ACC112 (cell line): ENCODE results near the gene CCDC85A.

Experiments
- H2AFZ ChIP-seq: fragments of 200-600 bp; sonication (generic); one replicate; pipeline ENCODE4 v1.6.0; 2017; ENCODE audit warnings: antibody characterized with exemption, low read length; ENCODE audit not compliant: unreplicated experiment
- H3K27ac ChIP-seq: fragments of 200-600 bp; sonication (generic); 2 replicates; pipeline ENCODE4 v1.5.1; 2014; ENCODE audit warnings: low read depth, mild to moderate bottlenecking, antibody characterized with exemption, low read length, moderate library complexity
- H3K27me3 ChIP-seq: fragments of 200-600 bp; sonication (generic); 2 replicates; pipeline ENCODE4 v1.6.1; 2014; ENCODE audit warnings: mild to moderate bottlenecking, antibody characterized with exemption, low read length, moderate library complexity, mixed read lengths; ENCODE audit not compliant: insufficient read depth
- H3K36me3 ChIP-seq: fragments of 200-600 bp; sonication (generic); 2 replicates; pipeline ENCODE4 v1.6.1; 2016; ENCODE audit warnings: mild to moderate bottlenecking, antibody characterized with exemption, low read length, moderate library complexity, mixed read lengths; ENCODE audit not compliant: insufficient read depth
- H3K4me1 ChIP-seq: fragments of 200-600 bp; sonication (generic); one replicate; pipeline ENCODE4 v1.6.1; 2016; ENCODE audit warnings: low read length, mixed read lengths; ENCODE audit not compliant: insufficient read depth, unreplicated experiment, control insufficient read depth
- H3K4me3 ChIP-seq: fragments of 200-600 bp; sonication (generic); 2 replicates; pipeline ENCODE4 v1.5.1; 2014; ENCODE audit warnings: mild to moderate bottlenecking, low read depth, low read length
- H3K79me2 ChIP-seq: fragments of 200-600 bp; sonication (generic); one replicate; pipeline ENCODE4 v1.6.0; 2016; ENCODE audit warnings: low read length; ENCODE audit not compliant: control insufficient read depth, unreplicated experiment, insufficient read depth

The CCDC85A gene

DNA sequence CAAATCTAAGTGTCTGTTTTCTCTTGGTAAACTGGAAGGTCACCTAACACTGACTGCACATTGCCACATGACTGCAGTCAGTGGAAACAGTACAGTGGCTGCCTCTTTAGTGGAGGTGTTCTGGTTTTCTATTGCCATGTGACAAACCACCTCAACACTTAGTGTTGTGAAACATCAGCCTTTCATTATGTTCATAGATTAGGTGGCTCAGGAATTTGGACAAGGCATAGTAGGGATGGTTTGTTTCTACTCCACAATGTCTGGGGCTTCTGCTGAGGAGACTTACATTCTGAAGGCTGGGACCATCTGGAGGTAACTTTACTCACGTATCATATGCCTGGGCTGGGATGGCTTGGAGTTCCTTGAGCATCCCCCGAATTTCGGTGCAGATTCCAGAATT, 26.5 kb downstream of the CCDC85A start:
- no peak overlapping the region for H3K4me3 ChIP-seq
- H2AFZ ChIP-seq: no peak overlapping the region
- H3K27ac ChIP-seq: no peak overlapping the region
- H3K79me2 ChIP-seq: no peaks in the 10 kb centered on the region
- peaks cover 5% of the 10 kb centered on the region for H3K4me1 ChIP-seq
- no peaks in the 10 kb centered on the region for H3K27me3 ChIP-seq
- peaks cover 3% of the 10 kb centered on the region; the same call in 1 of the 2 replicates for H3K36me3 ChIP-seq

GRCh38 chr2:56211048-56211447, 27.3 kb downstream of the CCDC85A start:
- H3K4me3 ChIP-seq: no peak overlapping the region
- no peaks in the 10 kb centered on the region for H3K36me3 ChIP-seq
- no peaks in the 10 kb centered on the region for H3K79me2 ChIP-seq
- H2AFZ ChIP-seq: no peak overlapping the region
- peaks cover 5% of the 10 kb centered on the region for H3K4me1 ChIP-seq
- H3K27ac ChIP-seq: no peak overlapping the region
- no peaks in the 10 kb centered on the region for H3K27me3 ChIP-seq

DNA sequence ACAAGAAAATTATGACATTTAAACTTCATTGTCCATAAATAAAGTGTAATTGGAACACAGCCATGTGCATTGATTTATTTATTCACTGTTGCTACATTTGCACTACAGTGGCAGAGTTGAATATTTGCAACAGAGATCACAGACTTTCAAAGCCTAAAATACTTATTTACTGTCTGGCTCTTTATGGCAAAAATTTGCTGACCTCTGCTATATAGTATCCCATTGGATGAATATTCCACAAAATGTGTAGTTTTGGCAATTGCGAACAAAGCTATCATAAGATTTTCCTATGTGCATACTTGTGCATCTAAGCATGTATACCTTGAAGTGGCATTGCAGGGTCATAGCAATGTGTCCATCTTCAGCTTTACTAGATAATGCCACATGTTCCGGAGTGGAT, 32.1 kb downstream of the CCDC85A start:
- no peaks in the 10 kb centered on the region for H3K27me3 ChIP-seq
- H3K4me1 ChIP-seq: no peaks in the 10 kb centered on the region
- no peak overlapping the region for H2AFZ ChIP-seq
- H3K4me3 ChIP-seq: no peak overlapping the region
- no peaks in the 10 kb centered on the region for H3K79me2 ChIP-seq
- no peak overlapping the region for H3K27ac ChIP-seq
- no peaks in the 10 kb centered on the region for H3K36me3 ChIP-seq

GRCh38 chr2:56217106-56217505, 33.3 kb downstream of the CCDC85A start:
- no peaks in the 10 kb centered on the region for H3K36me3 ChIP-seq
- H3K27me3 ChIP-seq: no peaks in the 10 kb centered on the region
- H3K4me3 ChIP-seq: no peak overlapping the region
- H3K79me2 ChIP-seq: no peaks in the 10 kb centered on the region
- no peak overlapping the region for H3K27ac ChIP-seq
- no peaks in the 10 kb centered on the region for H3K4me1 ChIP-seq
- no peak overlapping the region for H2AFZ ChIP-seq

- no peaks in the 10 kb centered on the region for H3K36me3 ChIP-seq
- no peak overlapping the region for H3K27ac ChIP-seq
- no peaks in the 10 kb centered on the region for H3K27me3 ChIP-seq
- peaks cover 15% of the 10 kb centered on the region for H3K4me1 ChIP-seq
- H2AFZ ChIP-seq: no peak overlapping the region
- no peak overlapping the region for H3K4me3 ChIP-seq
- no peaks in the 10 kb centered on the region for H3K79me2 ChIP-seq
These were observed 38.7 kb downstream of the CCDC85A start for GRCh38 chr2:56222481-56222880.

- H3K79me2 ChIP-seq: no peaks in the 10 kb centered on the region
- H3K27ac ChIP-seq: no peak overlapping the region
- H3K4me1 ChIP-seq: peaks cover 27% of the 10 kb centered on the region
- no peak overlapping the region for H2AFZ ChIP-seq
- peak overlapping the region; percentile 22; the same call in 1 of the 2 replicates for H3K4me3 ChIP-seq
- H3K36me3 ChIP-seq: no peaks in the 10 kb centered on the region
- H3K27me3 ChIP-seq: no peaks in the 10 kb centered on the region
These were observed 40.5 kb downstream of the CCDC85A start for GRCh38 chr2:56224316-56224715.

- Histone ChIP-seq H3K36me3 (no peaks in the 10 kb centered on the region), H3K27ac (0 out of 2 replicates have a peak overlapping the region, but pooled peaks have one; percentile 1), H3K27me3 (no peaks in the 10 kb centered on the region), H3K79me2 (no peaks in the 10 kb centered on the region), H2AFZ (no peak overlapping the region), H3K4me1 (peaks cover 46% of the 10 kb centered on the region), H3K4me3 (no peak overlapping the region)
These were observed 44.0 kb downstream of the CCDC85A start for GRCh38 chr2:56227811-56228210.

GRCh38 chr2:56229397-56230060, 45.7 kb downstream of the CCDC85A start:
- Histone ChIP-seq H3K4me3 (peak overlapping the region; percentile 46), H3K4me1 (peaks cover 43% of the 10 kb centered on the region), H3K27ac (peak overlapping the region; percentile 86), H3K36me3 (no peaks in the 10 kb centered on the region), H2AFZ (peak overlapping the region; percentile 83), H3K27me3 (no peaks in the 10 kb centered on the region), H3K79me2 (no peaks in the 10 kb centered on the region)

DNA sequence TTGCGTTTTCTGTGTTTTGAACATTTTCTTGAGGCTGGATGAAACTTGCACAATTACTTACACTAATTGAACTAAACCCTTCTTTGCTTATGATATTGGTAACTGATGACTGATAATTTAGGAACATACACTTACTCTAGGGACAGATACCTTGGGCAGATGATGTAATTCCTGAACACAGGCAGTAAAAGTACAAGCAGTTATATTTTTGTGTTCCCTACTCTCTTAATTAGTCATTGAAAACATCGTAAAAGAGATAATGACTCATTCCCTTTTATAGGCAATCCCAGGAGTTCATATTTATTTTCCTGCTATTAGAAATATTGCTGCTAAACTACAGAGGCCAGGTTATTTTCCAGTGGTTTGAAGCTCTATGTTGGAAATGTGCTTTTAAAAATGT, 46.4 kb downstream of the CCDC85A start:
- peak overlapping the region; percentile 83 for H2AFZ ChIP-seq
- peak overlapping the region; percentile 86 for H3K27ac ChIP-seq
- peak overlapping the region; percentile 46 for H3K4me3 ChIP-seq
- peaks cover 43% of the 10 kb centered on the region for H3K4me1 ChIP-seq
- no peaks in the 10 kb centered on the region for H3K36me3 ChIP-seq
- H3K79me2 ChIP-seq: no peaks in the 10 kb centered on the region
- no peaks in the 10 kb centered on the region for H3K27me3 ChIP-seq

GRCh38 chr2:56231361-56231760, 47.6 kb downstream of the CCDC85A start:
- peaks cover 41% of the 10 kb centered on the region for H3K4me1 ChIP-seq
- no peak overlapping the region for H2AFZ ChIP-seq
- peak overlapping the region; percentile 86 for H3K27ac ChIP-seq
- H3K4me3 ChIP-seq: no peak overlapping the region
- no peaks in the 10 kb centered on the region for H3K36me3 ChIP-seq
- H3K27me3 ChIP-seq: no peaks in the 10 kb centered on the region
- no peaks in the 10 kb centered on the region for H3K79me2 ChIP-seq

DNA sequence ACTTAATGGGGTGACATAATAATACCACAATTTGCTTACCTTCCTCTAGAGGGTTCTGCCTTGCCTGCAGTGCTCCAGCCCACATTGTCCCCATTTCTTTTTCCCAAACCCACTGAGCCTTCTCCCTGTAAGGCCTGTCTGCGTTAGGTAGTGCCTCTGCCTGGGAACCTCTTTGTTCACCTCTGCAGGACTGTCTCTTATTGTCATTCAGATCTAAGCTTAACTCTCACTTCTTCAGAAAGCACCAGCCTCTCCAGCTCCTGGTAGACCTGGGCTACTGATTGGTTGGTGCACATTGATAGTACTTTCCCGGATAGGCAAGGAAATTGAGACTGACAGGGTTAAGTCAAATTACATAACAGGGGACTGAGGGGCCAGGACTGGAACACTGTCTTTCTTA, 49.1 kb downstream of the CCDC85A start:
- no peaks in the 10 kb centered on the region for H3K79me2 ChIP-seq
- H3K36me3 ChIP-seq: no peaks in the 10 kb centered on the region
- peaks cover 28% of the 10 kb centered on the region for H3K4me1 ChIP-seq
- no peak overlapping the region for H3K27ac ChIP-seq
- H3K4me3 ChIP-seq: no peak overlapping the region
- no peaks in the 10 kb centered on the region for H3K27me3 ChIP-seq
- no peak overlapping the region for H2AFZ ChIP-seq
